EL (cell line): Measurements from ENCODE around the gene HPD.
"Not testable (repeated sequence)": the region's sequence is repeated elsewhere in the genome, so short reads cannot be mapped to it uniquely, and the experiment has no call there.

Experiments used
- DNase-seq: peaks from one replicate; pipeline ENCODE4 v3.0.0-alpha.2; 2016

Gene HPD

DNA sequence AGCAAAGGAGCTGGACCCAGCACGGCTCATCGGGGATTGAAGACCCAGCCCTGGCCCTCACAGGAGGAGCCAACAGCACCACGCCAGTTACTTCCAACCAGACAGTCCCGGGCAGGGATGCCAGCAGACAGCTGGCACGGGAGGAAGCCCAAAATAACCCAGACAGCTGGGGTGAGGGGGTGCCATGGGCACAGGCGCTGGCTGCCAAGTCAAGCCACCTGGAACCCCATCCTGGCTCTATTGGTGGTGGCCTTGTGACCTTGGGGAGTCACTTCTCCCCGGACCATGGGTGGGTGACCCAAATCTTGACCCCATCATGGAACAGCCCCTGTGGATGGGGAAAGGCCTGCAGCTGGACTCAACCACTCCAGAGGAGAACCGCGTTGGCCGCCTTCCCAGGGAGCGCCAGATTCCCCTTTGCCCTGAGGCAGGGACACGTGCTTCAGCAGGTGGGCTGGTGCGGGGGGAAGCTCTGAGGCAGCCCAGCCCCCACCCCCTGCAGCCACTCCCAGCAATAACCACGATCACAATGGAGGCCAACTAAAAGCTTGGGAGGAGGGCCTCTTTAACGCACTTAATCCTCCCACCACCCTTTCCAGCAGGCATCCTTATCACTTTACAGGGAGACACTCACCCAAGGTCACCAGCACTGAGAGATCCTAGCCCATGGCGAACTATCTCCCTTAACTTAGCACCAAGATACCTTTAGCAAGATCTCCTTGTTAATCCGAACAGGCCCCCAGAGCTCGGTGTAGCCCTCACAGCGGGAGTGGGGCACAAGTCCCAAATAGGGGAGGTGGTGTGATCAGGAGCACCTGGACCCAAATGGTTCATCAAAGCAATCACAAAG lies 60.5 kb downstream of the HPD start:
- peak; percentile 42 for DNase-seq

DNA sequence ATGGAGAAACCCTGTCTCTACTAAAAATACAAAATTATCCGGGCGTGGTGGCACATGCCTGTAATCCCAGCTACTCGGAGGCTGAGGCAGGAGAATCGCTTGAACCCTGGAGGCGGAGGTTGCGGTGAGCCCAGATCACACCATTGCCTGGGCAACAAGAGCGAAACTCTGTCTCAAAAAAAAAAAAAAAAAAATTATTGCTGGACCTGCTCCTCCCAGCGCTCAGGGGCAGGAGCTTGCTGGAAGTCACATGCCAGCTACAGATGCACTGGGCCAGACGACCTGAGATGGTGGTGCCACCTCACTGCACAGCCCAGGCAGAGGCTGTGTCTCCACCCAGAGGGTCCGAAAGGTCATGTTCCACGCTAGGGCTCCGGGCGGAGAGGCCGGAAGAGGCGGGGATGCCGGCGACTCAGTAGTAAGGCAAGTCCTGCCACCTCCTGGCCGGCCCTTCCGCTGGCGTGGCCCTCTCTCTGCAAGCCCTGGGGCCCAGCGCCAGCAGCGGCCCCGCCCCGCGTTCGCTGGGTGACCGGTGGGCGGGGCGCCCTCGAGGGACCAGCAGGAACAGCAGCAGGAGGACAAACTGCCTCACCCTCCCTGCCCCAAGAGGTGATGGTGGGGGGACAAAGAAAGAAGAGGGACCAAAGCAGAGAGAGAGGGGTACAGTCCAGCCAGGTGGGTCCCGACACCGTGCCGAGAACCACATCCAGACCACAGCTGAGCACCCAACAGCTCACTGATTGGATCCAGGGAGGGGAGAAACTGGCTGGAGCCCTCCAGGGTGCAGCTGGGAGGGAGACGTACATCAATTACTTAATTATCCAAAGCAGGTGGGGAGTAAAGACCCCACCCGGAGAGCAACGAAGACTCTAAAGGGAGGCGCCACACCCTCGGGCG lies 61.6 kb downstream of the HPD start:
- DNase-seq: peak; percentile 93

DNA sequence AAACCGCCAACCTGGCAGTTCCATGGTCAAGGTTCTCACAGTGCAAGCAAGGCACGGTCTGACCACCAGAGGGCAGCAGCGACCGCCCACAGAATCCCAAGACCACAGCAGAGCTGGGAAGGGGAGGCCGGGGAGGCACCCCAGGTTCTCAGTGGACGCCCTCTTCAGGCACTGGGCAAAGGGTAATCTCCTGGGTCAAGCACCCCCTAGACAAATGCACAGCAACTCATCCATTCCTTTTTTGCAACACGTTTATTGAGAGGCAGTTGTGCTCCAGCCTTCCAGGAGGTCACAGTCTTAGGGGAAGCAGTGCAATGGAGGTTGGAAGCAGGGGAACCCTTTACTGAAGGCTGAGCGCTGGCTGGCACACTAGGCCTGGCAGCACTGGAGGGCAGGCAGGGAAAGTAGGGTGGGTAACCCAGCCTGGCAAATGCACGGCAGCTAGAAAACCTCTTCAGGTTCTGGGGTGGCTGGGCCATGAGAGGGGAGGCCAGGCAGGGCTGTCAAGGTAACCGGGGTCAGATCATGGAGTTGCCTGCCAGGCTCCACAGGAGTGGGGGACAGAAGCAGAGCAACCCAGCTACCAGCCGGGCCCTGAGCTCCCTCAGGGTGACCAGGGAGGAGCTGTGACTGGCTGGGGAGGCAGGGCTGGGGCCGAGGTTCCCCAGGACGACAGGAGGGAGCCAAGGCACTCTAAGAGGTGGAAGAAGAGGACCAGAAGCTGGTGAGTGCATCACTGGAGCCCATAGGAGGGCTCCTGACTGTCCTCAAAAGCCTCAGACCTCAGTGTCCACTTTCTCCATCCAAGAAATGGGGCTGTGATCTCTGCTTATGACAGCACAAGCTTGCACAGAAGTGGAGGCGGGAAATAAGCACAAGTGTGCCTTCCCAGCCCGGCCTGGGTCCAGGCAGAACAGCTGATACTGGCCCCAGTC lies 63.4 kb downstream of the HPD start:
- DNase-seq: peak; percentile 83

DNA sequence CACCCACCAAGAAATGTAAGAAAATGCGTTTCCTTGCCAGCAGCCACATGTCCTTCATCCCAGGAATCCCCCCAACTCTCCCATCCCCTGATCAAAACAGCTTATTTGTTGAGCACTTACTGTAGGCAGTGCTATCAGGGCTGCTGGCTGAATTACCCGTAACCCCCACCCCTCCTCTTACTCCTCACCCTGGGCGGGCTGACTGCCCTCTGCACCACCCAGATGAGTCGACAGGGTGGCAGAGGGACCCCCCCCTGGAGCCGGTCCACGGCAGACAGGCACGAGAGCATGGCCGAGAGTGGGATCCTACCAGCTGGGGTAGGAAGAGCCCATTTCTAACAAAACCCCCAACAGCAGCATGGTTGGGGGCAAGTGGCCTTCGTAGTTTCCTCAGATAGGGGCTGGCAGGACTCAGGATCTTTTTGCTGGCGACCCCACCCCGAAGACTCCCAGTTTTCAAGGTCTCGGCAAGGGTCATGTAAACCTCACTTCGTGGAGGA lies 64.1 kb downstream of the HPD start:
- no peak for DNase-seq

DNA sequence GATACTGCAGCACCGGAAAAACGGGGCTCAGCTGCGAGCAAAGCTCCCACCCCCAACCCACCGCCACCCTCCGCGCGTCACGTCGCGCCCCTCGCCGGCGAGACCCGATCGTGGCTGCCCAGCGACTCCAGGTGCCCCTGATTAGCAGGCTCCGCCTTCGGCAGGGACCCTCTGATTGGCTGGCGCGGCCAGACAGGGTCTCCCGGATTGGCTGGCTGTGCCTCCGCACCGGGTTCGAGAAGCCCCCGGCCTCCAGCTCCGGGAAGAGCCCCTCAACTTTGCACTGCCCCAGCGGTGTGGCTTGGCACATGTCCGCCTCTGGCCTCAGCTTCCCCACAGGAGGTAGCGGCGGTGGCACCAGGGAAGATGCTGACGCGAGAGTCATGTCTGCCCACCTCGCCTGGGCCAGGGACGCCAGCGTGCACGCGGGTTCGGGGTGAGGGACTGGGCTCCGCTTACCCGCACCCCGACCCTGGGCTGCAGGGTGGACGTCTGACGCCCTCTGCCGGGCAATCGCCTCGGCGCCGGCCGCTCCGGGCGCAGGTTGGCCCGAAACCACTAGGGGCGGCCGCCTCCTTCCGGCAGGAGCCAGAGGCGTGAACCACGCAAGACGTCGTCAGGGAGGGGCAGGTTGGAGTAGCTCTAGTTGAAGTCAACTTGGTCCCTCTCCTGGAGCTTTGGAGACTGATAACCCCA lies 64.7 kb downstream of the HPD start:
- DNase-seq: peak; percentile 92

DNA sequence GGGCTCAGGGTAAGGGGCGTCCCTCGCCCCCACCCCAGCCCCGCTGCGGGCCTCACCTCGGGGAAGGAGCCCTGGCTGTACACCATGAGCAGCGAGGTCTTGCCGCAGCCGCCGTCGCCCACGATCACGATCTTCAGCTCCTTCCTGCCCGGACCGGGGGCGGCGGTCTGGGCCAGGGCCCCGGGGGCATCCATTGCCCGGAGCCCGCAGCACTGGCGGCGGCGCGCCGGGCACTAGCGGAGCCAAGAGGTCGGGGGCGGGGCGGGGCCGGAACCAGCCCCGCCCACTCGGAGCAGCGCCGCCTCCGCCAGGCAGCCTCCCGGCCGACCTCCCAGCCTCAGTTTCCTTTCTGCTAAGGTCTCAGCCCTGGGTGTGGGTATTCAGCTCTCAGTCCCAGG lies 65.2 kb downstream of the HPD start, which contains the start of gene RHOF:
RHOF (minus strand) TSS at position 249 of the 398 bp plus-strand sequence; CDS start at position 194, 55 bp downstream.
- DNase-seq: peak; percentile 41

DNA sequence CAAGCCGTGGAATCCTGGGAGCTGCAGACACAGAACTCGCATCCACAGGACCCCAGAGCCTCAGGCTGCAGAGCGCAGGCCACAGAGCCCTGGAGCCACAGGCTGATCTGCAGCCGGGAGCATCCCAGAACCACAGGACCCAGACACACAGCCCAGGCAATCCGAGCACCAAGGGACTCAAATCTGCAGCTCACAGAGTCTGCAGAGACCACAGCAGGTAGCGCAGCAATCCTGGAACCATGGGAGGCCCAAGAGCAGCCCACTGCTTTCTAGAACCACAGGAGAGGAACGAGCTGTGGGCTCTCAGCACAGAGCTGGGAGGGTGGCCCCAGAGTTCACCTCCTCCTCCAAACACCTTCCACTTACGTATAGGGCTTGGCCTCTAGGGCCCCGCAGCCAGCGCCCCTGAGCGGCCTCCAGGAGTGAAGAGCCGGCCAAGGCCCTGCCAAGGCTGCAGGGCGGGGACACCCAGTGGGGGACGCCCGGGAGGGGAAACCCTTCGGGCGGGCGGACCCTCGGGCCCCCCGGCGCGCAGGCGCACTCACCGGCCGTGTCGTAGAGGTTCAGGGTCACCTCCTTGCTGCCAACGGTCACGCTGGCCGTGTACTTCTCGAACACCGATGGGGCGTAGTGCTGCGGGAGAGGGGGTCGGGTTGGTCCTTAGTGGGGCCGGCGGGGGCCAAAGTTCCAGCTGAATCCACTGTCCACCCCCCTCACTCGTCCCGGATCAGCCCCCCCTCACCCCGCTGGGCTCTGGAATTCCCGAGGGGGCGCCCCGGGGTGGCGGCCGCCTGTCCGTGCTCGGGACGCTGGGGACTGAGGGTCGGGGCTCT lies 65.8 kb downstream of the HPD start:
- DNase-seq: no peak

DNA sequence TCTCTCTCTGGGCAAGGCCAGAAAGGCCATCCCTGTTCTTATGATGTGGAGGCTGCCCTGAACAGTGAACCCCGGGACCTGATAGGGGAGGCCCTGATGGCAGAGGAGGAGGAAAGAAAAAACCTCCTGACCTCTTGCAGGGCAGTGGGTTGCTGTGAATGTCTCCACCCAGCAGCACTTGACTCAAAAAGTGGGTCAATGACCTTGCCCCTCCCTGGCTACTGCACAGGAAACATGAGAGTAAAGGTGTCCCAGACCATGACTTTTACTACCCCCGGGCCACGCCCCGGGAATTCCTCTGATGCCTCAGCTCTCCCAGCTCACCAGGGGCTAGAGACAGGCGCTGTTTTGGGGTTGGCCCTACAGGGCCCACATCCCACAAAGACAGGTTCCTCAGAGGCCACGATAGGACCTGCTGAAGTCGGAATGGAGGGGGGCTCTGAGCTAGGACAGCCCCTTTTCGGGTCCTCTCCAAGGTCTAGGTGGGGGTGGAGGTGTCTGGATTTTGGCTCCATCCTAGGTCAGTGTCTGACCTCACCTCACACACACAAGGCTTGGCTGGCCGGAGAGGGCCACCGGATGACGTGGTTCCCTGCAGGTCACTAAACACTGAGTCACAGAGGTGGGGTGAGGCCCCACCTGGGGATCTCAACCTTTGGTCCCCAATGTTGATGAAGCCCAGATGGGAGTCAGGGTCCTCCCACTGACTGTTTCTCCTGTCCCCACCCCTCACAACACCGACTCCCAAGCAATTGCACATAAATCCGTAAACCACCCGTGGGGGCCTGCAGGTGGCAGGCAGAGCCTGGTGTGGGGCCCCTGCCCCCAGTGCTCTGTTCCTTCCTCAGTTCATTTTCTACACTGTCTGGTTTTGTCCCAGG lies 66.7 kb downstream of the HPD start:
- DNase-seq: no peak

DNA sequence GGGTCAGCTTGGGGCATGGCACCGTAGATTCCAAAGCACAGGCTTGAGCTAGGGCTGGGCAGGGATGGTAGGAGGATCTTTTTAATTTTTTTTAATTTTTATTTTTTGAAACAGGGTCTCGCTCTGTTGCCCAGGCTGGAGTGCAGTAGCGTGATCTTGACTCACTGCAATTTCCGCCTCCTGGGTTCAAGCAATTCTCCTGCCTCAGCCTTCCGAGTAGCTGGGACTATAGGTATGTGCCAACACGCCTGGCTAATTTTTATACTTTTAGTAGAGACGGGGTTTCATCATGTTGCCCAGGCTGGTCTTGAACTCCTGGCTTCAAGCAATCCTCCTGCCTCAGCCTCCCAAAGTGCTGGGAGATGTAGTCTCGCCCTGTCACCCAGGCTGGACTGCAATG lies 67.9 kb downstream of the HPD start:
- not testable (repeated sequence) for DNase-seq

DNA sequence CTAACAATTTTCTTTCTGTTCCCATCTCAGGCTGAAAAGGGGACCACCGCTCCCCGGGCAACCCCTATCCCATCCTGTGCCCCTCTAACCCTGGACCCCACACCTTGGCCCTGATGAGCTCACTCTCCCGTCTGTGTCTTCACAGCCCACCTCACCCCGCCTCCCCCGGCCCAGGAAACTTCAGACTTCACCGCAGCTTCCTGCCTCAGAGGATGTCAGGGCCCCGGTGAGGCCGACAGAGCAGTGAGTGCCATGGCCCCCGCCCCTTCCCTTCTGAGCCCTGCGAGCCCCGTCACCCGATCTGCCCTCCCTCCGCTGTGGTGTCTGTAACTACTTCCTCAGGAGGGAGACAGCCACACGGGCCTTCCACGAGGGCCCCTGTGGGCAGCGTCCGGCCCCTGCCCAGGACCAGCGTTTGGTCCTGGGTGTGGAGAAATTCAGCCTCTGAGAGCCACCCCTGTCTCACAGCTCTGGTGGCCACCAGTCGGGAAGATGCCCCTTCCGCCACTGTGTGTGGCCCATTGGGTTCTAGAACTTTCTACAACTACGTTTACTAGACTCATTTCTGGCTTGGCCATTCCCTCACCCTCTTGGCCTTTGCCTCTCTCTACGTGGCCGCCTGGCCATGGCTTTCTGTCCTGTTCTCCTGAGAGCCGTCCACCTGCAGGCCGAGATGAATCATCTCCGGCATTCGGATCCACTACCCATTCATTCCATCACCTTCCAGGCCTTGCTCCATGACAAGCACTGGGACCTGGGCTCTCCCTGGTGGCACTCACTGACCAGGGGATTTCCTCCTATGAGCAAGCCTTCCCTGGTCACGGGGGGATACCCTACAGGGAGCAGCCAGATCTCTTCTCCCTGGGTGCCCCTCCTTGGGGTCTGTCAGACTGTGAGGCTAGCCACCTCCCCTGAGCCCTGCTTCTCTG lies 68.6 kb downstream of the HPD start:
- DNase-seq: no peak
